Activated CD8-positive, alpha-beta memory T cell treated with anti-CD3 and anti-CD28 coated beads for 48 hours (primary cell): Measurements from ENCODE around the gene ARHGAP15.

Source experiments
- DNase-seq, 3 experiments: peaks; one replicate each; pipeline ENCODE4 v3.0.0-alpha.2; 2020; ENCODE audit warnings: low read depth in 2 of 3, low spot score in 2 of 3

Gene ARHGAP15

DNA sequence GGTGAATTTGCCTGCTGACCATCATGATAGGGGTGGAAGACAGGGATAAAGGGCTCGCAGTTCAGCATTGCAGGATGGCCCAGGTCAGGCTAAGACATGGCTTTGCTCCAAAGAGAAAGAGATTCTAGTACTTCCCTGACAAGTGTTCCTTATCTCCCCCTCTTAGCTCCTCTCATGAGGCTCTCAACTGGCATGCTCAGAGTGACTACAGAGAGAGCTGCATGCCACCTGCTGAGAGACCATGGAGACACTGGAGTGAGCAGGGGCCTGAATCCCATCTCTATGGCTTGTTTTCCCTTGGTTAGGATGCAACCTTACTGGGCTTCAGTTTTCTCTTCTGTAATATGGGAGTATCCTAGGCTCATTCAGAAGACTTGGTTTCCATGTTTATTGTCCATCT is 94.3 kb downstream of the ARHGAP15 start:
- no peak for DNase-seq

DNA sequence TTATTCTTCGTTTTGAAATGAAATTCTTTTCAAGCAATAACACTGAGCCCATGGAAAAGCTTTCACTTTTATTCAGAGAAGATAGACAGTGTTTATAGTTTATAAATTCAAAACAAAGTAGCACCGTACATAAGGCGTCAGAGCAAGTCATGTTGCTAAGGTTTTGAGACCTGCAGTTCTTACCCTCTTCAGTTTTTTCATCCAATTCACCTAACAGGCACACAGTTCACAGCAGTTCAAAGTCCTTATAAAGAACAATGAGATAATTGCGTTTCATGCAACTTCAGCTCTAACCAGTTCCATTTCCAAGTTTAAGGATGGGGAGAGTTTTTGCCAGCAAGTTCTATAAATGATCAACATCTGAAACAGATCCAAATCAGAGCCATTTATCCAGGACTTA is 96.7 kb downstream of the ARHGAP15 start:
- DNase-seq = no peak

DNA sequence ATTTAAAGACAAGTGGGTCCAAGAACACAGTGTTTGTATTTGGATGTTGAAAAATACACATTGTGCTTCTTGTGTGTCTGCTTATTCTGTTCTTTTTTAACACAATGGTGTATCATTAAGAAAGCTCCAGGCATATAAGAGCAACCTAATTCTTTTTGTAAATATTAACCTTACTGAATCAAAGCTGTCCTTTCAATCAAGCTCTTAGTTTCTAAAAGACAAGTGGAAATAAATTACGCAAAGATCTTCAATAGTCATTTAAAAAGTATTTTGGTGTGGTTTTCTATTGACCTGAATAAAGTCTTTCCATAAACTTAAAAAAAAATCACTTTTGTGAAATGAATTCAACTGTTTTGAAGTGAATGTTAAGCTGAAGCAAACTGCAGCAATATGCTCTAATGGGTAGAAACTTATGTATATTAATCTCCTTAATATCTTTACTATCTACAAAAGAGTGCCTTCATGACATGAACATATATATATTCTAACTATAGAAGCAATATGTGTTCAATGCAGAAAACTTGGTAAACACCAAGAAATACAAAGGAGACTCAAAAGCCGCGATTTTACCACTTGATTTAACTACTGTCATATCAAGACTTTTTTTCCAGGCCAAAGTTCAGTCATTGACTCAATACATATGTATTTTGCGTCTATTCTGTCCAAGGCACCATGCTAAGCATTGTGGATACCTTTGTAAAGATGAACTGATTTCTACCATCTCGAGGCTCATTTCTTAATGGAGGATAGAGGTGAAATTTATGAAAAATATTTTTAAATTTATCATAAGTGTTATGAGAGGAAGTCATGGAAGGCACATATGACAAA is 97.7 kb downstream of the ARHGAP15 start:
- no peak for DNase-seq

DNA sequence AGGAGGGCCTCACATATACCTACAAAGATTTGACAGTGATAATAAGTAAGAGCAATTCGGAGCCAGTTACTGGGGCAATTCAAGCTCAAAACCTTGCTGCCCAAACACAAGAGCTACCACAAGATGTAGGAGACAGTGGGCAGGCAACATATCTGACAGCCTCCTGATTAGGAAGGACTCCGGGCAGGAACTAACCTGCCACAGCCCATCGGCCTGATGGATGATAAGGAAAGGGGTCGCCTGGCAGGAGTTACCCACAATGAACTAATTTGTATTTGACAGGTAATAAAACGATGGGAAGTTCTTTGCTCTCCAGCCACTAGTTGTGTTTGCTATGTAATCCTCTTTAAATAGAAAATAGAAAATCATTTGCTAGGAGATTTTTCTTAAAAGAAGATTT is 100.2 kb downstream of the ARHGAP15 start:
- no peak for DNase-seq

DNA sequence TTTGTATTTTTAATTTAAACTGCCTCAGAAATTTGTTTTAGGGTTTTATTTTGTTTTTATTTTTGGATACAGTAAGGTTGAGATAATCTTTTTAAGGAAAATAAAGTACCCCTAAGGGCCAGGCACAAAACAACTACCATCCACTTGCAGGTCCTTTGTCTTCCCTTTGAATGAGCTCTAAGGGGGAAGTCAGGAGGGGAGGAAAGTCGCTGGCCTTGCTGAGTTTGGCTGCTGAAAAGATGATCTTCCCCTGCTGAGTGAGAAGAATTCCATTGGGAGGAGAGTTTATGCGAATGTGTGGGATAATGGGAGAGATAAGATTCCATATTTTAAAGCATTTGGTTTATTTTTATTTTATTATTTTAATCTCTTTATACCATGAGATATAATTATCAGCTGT is 100.7 kb downstream of the ARHGAP15 start:
- no peak for DNase-seq

DNA sequence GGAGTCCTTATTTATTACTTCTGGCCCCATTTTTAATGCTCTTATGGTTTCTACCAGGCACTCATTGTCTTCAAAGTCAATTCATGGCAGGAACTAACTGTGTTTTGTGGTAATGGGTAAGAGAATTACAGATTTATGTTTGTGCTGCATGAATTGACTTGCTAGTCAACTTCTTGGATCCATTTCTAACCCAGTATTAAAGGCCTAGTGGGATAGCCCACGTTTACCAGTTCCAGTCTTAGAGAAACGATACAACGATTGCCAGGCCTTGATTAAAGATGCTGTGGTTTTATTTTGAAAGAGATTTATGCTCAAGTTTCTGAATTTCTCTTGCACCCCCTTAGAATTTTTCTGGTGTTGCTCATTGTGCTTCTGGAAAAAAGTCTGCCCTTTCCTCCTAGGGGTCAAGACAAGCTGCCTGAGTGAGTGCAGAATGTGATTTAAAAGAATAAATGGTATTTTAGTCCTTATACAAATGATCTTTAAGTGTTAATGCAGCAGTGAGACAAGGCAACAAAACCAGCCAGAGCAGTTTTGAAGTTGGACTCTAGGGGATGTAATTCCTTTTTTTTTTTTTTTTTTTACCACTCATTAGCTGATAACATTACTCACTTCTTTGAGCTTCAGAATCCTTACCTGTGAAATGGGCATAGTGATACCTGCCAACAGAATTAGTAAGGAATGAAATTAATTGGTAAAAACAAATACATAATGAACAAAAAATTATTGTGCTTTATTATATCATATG is 101.5 kb downstream of the ARHGAP15 start:
- DNase-seq = no peak

DNA sequence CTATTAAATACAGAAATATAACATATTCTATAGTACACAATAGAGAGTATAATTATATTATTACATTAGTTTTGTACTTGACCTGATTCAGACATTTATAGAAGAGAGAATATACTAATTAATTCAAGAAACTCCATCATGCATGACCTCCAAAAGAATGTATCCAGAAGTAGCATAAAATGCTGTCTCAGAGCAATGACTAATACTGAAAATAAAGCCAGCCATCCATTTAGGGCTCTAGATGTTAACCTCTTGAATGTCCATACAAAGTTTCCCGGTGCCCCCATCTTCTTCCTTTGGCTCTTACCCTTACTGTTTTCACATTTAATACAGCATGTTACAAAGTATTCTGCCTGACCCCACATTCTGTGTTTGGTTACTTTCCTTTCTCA is 102.0 kb downstream of the ARHGAP15 start:
- no peak for DNase-seq

DNA sequence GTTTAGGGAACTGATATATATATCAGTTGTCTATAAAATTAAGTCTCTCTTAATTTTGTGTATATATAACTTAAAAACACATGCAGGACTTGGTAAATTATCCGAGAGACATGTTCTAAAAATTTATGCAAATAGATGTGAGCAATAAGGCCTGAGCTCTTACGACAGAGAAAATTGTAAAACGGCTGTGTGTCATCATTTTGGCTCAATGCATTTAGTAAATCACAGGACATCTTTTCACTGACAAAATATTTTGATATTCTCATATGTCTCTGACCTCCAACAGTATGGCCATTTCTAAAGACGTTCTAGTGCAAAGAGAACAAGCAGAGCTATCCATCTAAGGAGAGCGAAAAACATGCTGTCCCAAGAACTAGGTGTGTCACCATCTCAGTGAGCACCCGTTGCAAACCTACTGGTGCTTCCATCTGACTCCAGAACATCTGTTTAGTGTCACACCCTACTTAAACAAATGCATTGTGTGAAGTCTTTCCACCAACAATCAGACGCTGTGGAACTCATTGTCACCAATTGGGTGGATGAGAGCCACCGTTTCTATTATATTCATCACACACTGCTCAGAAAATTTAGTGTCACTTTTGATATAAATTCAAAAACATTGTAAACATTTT is 108.0 kb downstream of the ARHGAP15 start:
- DNase-seq = no peak

DNA sequence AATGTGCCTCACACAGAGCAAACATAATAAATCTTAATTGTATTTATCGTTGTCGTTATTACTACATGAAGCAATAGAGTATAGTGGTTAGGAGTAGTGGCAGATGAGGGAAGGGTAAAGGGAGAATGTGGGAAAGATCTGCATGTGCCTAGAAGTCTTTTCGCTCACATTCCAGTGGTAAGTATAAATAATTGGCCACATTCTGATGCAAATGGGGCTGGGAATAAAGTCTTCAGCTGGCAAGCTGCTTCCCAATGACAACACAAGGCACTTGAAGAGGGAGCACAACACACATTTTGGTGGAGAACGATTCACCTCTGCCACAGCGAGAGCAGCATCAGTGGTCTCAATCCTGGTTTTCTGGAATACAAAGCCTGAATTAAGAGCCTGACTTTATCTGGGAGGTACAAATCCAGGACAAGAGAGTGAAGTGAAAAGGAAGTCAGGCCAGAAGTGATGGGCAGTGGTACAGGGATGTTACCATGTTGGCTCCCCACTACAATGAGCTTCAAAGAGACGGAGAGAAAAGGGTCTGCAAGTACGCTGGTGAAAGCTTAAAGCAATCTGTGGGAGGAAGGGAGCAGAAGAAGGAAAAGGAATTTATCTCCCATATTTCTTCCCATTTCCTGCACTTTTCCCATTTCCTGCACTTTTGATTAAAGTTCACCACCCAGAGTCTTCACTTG is 112.3 kb downstream of the ARHGAP15 start:
- no peak for DNase-seq

DNA sequence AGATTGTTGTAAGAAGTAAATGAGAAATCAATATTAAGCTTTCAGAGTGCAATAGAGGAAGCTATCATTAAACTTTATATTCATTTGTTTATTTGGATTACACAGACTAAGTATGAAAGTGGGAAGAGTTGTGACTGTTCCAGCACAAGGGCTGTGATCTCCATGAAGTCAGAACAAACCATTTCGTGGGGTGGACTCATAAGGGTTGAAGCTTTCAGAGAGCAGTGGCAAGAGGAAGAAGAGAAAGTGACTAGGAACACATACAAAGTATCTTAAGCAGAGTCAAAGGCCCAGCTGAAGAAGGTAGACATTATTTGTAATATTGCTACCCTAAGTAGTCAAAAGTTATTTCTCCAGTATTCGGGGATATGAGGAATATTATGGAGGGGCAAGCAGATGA is 117.0 kb downstream of the ARHGAP15 start:
- DNase-seq = no peak

DNA sequence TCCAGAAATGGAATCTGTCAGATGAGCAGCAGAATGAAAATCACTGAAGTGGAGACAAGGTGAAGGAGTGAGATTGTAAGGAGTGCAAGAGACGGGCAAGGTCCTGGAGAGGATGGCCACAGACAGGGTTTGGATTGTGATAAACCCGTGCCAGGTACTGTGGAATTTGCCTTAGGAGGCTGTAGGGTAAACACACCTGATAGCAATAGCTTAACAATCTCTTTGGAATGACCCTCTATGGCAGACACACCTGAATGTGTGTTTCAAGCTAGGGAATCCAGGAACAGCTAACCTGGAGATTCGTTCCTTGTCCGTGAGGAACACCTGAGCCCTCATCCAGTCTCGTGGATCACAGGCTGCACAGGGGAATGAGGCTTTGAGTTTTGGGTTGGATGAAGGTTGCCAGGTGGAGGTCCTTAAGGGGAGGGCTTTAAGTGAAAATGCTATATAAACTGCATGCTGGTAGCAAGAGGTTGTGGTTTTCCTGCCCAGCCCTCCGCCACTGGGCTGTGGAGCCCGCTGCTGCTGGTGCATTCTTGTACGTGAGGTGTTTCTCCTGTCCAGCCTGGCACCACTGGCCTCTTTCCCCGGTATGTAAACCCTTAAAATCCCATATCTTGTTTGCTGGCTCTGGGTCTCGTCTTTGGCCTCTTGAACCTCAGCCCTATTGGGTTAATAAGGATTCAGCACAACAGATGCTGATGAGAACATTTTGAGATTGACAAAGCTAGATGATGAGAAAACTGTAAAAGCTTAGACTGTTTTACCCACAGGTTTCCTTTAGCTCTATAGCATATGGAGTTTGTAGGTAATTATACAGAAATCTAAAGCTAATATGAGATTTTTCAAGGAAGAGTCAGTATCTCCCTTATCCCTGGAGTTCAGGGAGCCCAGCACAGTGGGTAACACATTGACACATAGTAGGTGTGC is 117.9 kb downstream of the ARHGAP15 start:
- DNase-seq = no peak

DNA sequence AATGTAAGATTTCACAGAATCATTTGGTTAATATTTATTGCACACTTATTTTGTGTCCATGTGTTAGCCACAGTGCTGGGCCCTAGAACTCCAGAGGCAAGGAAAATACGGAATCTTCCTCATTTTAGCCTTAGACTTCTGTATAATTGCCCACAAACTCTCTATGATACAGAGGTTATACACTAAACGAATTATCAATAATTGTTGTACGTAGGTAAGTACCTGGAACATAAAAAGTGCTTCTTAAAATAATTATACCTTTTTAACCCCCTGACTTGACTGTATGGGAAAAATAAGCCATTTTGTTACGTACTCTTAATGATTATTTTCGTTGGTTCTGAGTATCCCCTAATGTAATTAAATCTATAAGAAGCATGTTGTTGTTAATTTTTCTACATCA is 119.4 kb downstream of the ARHGAP15 start:
- DNase-seq = no peak

DNA sequence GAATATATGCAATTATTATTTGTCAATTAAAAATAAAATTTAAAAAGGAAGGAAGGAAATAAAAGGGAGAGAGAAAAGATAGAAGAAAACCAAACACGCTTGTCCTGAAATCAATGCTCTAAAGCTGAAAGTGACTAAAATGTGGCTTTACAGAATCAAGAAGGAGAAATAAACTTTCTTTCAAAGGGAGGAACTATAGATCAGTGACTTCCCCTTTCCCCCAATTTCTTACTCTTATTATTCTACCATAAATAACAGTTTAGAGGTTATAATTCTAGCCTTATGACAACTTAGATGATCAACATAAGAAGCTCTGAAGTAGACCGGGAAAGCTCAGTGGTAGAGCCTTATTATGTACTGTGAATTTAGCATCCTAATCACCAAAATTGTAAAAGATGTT is 122.5 kb downstream of the ARHGAP15 start:
- no peak for DNase-seq

DNA sequence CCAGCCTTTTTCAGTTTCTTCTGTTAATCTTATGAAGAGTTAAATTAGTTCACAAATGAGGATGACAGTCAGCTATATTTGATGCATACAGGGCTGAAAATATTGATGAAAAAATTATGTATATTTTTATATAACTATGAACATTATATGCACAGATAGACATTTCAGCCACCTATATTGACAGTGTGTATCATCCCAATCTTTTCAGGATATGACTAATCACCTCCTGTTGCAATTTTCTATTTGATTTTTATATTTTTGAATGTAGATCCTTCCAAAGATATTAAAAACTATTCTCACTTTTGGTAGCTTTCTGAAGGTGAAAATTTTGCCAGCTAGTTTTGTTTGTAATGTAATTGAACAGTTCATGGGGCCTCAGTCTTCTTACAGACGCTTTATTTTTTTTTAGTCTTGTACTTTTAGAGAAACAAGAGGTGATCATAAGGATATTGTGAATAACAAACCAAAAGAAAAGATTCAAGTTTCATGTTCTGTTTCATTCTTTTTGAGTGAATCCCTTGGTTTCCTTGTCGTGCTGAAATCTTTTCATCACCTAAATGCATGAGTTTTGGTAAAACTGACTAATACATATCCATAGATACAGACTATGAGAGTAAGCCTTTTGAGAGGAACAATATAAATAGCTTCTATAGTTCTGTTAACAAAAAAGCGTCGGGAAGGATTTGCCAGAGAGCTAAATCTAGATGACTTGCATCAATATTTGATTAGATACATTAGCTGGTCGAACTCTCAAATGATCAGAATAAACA is 123.1 kb downstream of the ARHGAP15 start:
- DNase-seq = no peak

DNA sequence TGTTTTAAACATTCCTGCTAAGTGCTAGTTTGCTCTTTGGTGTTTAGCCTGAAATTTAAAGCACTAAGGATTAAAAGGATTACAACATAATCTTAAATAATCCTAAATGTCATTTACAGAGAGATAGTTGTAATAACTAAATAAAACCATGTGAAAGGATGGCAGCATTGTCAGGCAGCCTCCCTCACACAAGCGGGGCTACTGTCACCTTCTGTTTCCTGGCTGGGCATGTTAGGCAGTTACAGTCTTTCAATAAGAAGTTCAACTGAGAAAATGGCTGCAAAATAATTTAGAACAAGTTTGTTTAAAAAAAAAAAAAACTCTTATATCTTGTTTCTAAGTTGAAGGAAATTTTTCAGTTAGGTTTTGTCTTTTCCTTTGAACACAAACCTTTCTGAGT is 124.9 kb downstream of the ARHGAP15 start:
- DNase-seq = no peak

DNA sequence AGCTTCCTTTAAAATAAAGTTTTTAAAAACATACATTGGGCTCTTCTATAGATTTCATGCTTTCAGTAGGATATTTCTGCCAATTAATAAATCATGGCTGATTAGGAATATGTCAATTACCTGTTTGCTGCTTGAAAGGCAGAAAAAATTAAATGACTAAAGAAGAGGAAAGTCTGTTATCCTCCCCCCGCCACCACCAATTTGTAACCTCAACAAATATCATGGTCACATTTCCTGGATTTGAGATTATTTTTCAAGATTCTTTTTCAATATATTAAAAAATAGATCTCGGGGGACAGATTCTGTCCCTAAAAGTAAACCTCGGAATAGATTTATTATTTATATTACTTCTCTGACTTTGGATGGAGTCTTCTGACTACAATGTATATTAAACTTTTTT is 125.9 kb downstream of the ARHGAP15 start:
- DNase-seq = no peak

DNA sequence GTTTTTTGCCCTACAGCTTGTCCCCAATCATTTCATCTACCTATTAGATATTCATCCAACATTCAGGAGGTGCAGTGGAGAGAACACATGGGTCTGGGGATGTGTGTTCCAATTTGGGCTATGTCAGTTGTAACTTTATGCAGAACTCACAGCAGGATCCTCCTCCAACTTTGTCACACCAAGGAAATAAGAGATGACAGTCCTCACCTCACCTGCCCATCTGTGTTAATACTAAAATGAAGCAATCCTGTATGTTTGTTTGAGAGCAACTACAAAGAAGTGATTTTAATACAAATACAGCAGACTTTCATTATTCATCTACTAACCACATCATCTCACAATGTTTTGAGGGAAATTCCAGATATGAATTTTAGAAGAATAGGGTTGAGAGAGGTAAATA is 126.7 kb downstream of the ARHGAP15 start:
- DNase-seq = no peak

DNA sequence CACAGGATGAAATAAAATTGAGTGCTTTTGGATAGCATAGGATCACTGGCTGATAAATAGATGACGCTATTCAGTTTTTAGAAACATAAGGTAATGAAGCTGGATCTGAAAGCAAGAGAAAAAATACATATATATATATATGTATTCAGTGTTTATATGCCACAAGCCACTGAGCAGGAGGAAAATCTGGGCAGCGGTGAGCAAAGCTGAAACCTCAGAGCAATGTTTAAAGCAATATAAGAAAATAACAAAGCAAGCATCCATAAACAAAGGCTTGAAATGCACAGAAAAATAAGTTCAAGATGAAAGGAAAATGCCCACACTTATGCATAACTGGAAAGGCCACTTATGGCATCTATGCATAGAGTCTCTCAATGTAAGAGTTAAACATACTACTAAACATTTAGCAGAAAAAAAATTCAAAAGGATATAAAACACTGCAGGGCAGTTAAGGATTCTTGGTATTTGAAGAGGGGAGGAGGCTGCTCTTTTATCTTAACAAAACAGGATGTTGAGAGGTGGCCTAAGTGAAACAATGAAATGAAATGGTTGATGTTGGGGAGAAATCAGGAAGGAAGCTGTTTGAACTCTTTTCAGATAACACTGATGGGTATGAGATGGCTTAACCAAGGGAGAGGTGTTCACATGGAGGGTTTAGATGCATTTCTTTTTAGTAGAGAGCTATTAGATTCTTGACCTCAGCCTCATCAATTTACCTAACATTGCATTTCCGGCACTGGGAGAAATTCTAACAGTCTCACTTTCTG is 129.1 kb downstream of the ARHGAP15 start:
- DNase-seq = no peak

DNA sequence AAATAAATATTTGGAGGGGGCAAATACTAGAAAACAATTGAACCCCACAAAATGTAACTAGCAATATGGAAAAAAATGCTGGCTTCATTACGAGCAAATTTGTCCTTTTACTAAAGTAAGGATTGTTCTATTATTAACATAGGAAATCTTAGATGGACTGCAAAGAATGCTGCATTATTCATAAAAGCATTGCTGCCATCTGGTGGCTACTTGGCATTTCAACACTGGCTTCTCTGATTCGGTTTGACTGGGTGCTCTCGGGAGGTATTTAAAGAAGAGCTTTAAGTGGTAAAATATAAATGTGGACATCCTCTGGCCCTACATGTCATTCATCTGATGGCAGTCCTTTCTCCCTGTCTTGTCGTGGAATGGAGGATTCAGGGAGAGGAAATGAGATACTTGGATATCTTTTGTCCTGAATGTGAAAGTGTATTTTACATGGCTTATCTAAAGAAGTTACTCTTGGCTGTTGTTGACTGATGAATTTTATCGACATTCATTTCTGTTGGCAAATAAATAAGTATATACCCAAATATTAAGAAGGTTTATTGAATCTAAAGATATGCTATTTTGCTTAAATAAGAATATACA is 130.2 kb downstream of the ARHGAP15 start:
- DNase-seq = peak in 1 of 3 experiments; percentile 22
